HepG2 (cell line): ENCODE measurements around the gene PHYH. TPM values are rescaled to one million over a fixed set of nuclear protein-coding genes. Genes with fewer than 3 reads are reported as not detected.

Source experiments
- ATAC-seq: fragments of 200-7000 bp; cut with Tn5 transposase; 3 replicates; pipeline ENCODE4 v1.9.1; 2020; ENCODE audit warnings: mild to moderate bottlenecking, moderate library complexity
- BruUV-seq: library from RNA; stranded (reverse); fragments of 400-500 nt; replicated peaks from 2 replicates; lab custom pipeline; 2021; lab: Mats Ljungman, UMichigan
- CTCF ChIA-PET: fragments of 300-600 bp; formaldehyde crosslinking; extraction: SDS; loops from one replicate; lab custom pipeline; 2021; ENCODE audit warnings: low total read pairs, inconsistent platforms, low intra/inter-chr PET ratio; lab: Yijun Ruan, JAX
- POLR2A ChIA-PET: fragments of 350-600 bp; sonication (Branson Sonifier 250); formaldehyde crosslinking; loops from one replicate; lab custom pipeline; 2020; ENCODE audit warnings: antibody characterized with exemption, inconsistent platforms; lab: Yijun Ruan, JAX
- DNase-seq: peaks from one replicate; pipeline ENCODE4 v3.0.0-alpha.2; 2015; ENCODE audit warnings: low spot score
- FAIRE-seq: peaks from 3 replicates; lab custom pipeline; 2011; peaks lifted over from hg19 to GRCh38; lab: Jason Lieb, UNC
- H2AFZ ChIP-seq: one replicate; pipeline ENCODE4 v1.6.1; 2011; ENCODE audit warnings: low read length, inconsistent platforms
- H3K27ac ChIP-seq: fragments of 300-600 bp; 3 replicates; pipeline ENCODE4 v1.8.0; 2011; ENCODE audit warnings: mixed run types, mild to moderate bottlenecking, mixed read lengths, low read length, inconsistent platforms; ENCODE audit not compliant: insufficient read depth; ENCODE audit errors: extremely low read length
- H3K27me3 ChIP-seq, 2 experiments: fragments of 200-600 bp in 1 of 2; 2 replicates in 1 of 2; 3 replicates in 1 of 2; pipeline versions ENCODE4 v1.6.0 to v1.8.0; 2011; ENCODE audit warnings: low read length in 2 of 2, mild to moderate bottlenecking in 2 of 2, moderate library complexity in 2 of 2, inconsistent platforms in 1 of 2; ENCODE audit not compliant: insufficient read depth in 2 of 2, control insufficient read depth in 1 of 2
- H3K36me3 ChIP-seq, 2 experiments: fragments of 200-600 bp in 1 of 2; replicated peaks in 1 of 2; 2 replicates in 1 of 2; 3 replicates in 1 of 2; pipeline versions ENCODE4 v1.5.1 to v1.8.0; 2011; ENCODE audit warnings: low read length in 2 of 2, inconsistent platforms in 1 of 2; ENCODE audit not compliant: insufficient read depth in 2 of 2, control insufficient read depth in 1 of 2
- H3K4me1 ChIP-seq: 2 replicates; pipeline ENCODE4 v1.5.1; 2012; ENCODE audit warnings: low read length, inconsistent platforms; ENCODE audit not compliant: insufficient read depth
- H3K4me2 ChIP-seq: 2 replicates; pipeline ENCODE4 v1.6.0; 2011; ENCODE audit warnings: low read depth, low read length, inconsistent platforms
- H3K4me3 ChIP-seq, 3 experiments: fragments of 200-600 bp in 1 of 3; sonication (generic), shearing (Covaris generic) in 1 of 3; replicated peaks in 1 of 3; 2 replicates each; pipeline ENCODE4 v1.5.1; 2011 to 2016; ENCODE audit warnings: low read length in 3 of 3, inconsistent platforms in 2 of 3, low read depth in 2 of 3, mild to moderate bottlenecking in 2 of 3, control low read depth in 1 of 3, mixed read lengths in 1 of 3; ENCODE audit not compliant: insufficient read depth in 1 of 3
- H3K79me2 ChIP-seq: one replicate; pipeline ENCODE4 v1.6.1; 2011; ENCODE audit warnings: low read length, inconsistent platforms; ENCODE audit not compliant: insufficient read depth
- H3K9ac ChIP-seq: 2 replicates; pipeline ENCODE4 v1.6.0; 2011; ENCODE audit warnings: mild to moderate bottlenecking, low read depth, low read length, inconsistent platforms; ENCODE audit not compliant: insufficient read depth
- H3K9me3 ChIP-seq: 2 replicates; pipeline ENCODE4 v1.5.1; 2012; ENCODE audit warnings: mild to moderate bottlenecking, low read length
- H4K20me1 ChIP-seq: 2 replicates; pipeline ENCODE4 v1.6.0; 2011; ENCODE audit warnings: inconsistent platforms, mild to moderate bottlenecking, low read length, moderate library complexity; ENCODE audit not compliant: insufficient read depth
- CBX5 ChIP-seq: sonication (generic); formaldehyde crosslinking; IDR thresholded peaks from 2 replicates; pipeline ENCODE4 v1.4.0; 2020; ENCODE audit warnings: missing genetic modification reagents, borderline replicate concordance
- EZH2 ChIP-seq: conservative IDR thresholded peaks from 2 replicates; pipeline ENCODE4 v1.6.1; 2012; ENCODE audit warnings: mild to moderate bottlenecking, low read depth, low read length, moderate library complexity
- HNRNPH1 ChIP-seq: fragments of 200-400 bp; formaldehyde crosslinking; optimal IDR thresholded peaks from 2 replicates; pipeline ENCODE3; 2017; ENCODE audit warnings: mild to moderate bottlenecking, low read depth, low read length
- HNRNPL ChIP-seq: fragments of 200-400 bp; formaldehyde crosslinking; IDR thresholded peaks from 2 replicates; pipeline ENCODE4 v1.6.1; 2017; ENCODE audit warnings: mild to moderate bottlenecking, low read depth, low read length
- KLF11 ChIP-seq: IDR thresholded peaks from 2 replicates; pipeline ENCODE4 v1.6.1; 2016; ENCODE audit warnings: missing compliant biosample characterization
- POLR2AphosphoS5 ChIP-seq: IDR thresholded peaks from 2 replicates; pipeline ENCODE4 v1.6.1; 2012; ENCODE audit warnings: low read depth, low read length
- TBX3 ChIP-seq: fragments of 450-650 bp; IDR thresholded peaks from 2 replicates; pipeline ENCODE4 v1.6.1; 2017; ENCODE audit warnings: antibody characterized with exemption, mild to moderate bottlenecking, inconsistent platforms, borderline replicate concordance
- ZNF10 ChIP-seq: sonication (generic); formaldehyde crosslinking; IDR thresholded peaks from 2 replicates; pipeline ENCODE4 v1.4.0; 2020; ENCODE audit warnings: mild to moderate bottlenecking, low read depth, missing genetic modification reagents, borderline replicate concordance
- ZNF335 ChIP-seq: sonication (generic); formaldehyde crosslinking; IDR thresholded peaks from 2 replicates; pipeline ENCODE4 v1.4.0; 2020; ENCODE audit warnings: missing genetic modification reagents
- ZNF44 ChIP-seq: sonication (generic); formaldehyde crosslinking; IDR thresholded peaks from 2 replicates; pipeline ENCODE4 v1.5.1; 2020; ENCODE audit warnings: mild to moderate bottlenecking, missing genetic modification reagents
- ZSCAN25 ChIP-seq: sonication (generic); formaldehyde crosslinking; IDR thresholded peaks from 2 replicates; pipeline ENCODE4 v1.8.0; 2022; ENCODE audit warnings: mild to moderate bottlenecking, missing genetic modification reagents
- WGBS: methylation state at CpG from one replicate; pipeline ENCODE4 v1.1.6; 2017; ENCODE audit warnings: low lambda C conversion rate; 5-methylcytosine and 5-hydroxymethylcytosine counted together
- in situ Hi-C: cut with HindIII; loops from 2 replicates; pipeline ENCODE4 v1.10.0; 2017; ENCODE audit warnings: low pct_unique_long_range_greater_than_20kb; ENCODE audit not compliant: extremely low pct_ligation_motif_present
- intact Hi-C: fragments of 100-400 bp; cut with micrococcal nuclease; formaldehyde crosslinking; loops from one replicate; pipeline ENCODE4 v1.10.0; 2022; ENCODE audit not compliant: unreplicated experiment
- polyA plus RNA-seq, 8 experiments: library from polyadenylated mRNA; depleted of rRNA in 3 of 8; stranded (reverse) in 7 of 8; unstranded in 1 of 8; fragments of >200 nt; fragmentation: Illumina TruSeq in 4 of 8; extraction: Trizol in 4 of 8; gene quantifications; 2 replicates each; pipeline versions ENCODE4 v1.2.1 to v1.2.3, GENCODE V29; 2011 to 2016; ENCODE audit warnings: low read depth in 4 of 8, missing spikeins in 1 of 8, mixed read lengths in 1 of 8; ENCODE audit not compliant: insufficient read depth in 1 of 8
- total RNA-seq, 5 experiments: library from RNA; depleted of rRNA; stranded (reverse); fragments of >200 nt; fragmentation: Illumina TruSeq; extraction: Trizol; gene quantifications; 2 replicates each; pipeline ENCODE4 v1.2.3, GENCODE V29; 2016; ENCODE audit warnings: low read depth in 1 of 5
- TF ChIP-seq, protein P1 (sequence below): sonication (generic); formaldehyde crosslinking; IDR thresholded peaks from 2 replicates; pipeline ENCODE4 v1.8.0; 2023; ENCODE audit warnings: mild to moderate bottlenecking, missing genetic modification reagents
- TF ChIP-seq, protein P2 (sequence below): sonication (generic); formaldehyde crosslinking; IDR thresholded peaks from 2 replicates; pipeline ENCODE4 v1.8.1; 2023; ENCODE audit warnings: missing genetic modification reagents, inconsistent platforms, borderline replicate concordance
- TF ChIP-seq, protein P3 (sequence below): sonication (generic); formaldehyde crosslinking; IDR thresholded peaks from 2 replicates; pipeline ENCODE4 v1.4.0; 2020; ENCODE audit warnings: missing genetic modification reagents, borderline replicate concordance
- TF ChIP-seq, protein P4 (sequence below): fragments of 450-650 bp; IDR thresholded peaks from 2 replicates; pipeline ENCODE4 v1.6.1; 2017
- TF ChIP-seq, protein P5 (sequence below): sonication (generic); formaldehyde crosslinking; IDR thresholded peaks from 2 replicates; pipeline ENCODE4 v1.8.0; 2022; ENCODE audit warnings: mild to moderate bottlenecking, missing genetic modification reagents

Gene PHYH
- total and polyA plus RNA-seq, 2 of the 13 experiments (the other 11 are each of a cell fraction or from before 2014, with no cell fraction given): 27.2 to 34.5 TPM

DNA sequence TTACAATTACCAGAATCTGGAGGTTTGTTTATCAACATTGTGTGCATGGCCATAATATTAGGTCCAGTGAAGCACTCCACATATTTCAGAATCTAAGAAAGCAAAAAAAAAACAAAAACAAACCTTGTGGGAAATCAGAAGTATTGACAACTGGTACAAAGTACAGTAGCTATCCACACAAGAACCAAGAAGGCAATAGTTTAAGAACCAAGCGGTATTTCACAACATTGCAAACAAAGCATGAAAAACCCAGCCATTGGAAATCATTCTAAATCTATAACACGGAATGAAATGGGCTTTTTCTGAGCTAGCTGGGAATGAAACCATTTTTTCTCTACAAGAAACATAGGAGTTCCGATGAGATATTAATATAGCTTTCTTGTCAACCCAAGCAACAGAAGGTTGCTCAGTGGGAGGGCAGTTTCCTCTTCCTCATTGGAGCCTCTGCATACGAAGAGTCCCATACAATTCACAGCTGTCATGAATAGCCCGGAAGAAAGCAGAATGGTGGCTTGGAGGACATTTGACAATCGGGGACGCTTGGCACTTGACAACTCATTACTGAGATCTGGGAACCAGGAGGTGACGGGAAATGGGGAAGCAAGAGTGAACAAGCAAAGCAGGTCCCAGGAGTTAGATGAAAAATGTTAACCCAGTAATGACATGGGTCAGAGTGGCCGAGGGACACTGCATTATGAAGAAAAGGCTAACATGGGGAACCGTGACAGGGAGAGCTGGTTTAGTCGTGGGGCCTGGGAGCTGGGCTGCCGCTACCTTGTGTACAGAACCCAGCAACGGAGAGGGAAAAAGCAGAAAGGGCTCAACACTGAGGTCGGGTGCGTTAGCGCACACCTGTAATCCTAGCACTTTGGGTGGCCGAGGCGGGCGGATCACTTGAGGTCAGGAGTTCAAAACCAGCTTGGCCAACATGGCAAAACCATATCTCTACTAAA is 7.8 kb downstream of the PHYH start:
- 70% methylated on average over 19 of the region's 19 CpGs for WGBS
- intact Hi-C loops (no loop called here), in situ Hi-C loops (no loop called here)
- H3K4me1 ChIP-seq: peaks cover 45% of the 10 kb centered on the region
- H2AFZ ChIP-seq: no peak overlapping the region
- DNase-seq: peak; percentile 14
- H4K20me1 ChIP-seq: no peaks in the 10 kb centered on the region
- H3K9me3 ChIP-seq: no peaks in the 10 kb centered on the region
- POLR2A ChIA-PET: interaction anchor here (1.4 to 3.5 kb wide), 2 partner anchors 9 to 19 kb away, joined by 5 to 33 read pairs; partner anchors contain the start of gene PHYH
- CTCF ChIA-PET: no interaction called here
- peak; percentile 64 for ATAC-seq
- peak overlapping the region; percentile 40 for H3K4me2 ChIP-seq
- peaks cover 0 to 7% of the 10 kb centered on the region in 2 experiments; a peak in 2 of 5 replicates for H3K36me3 ChIP-seq
- peak overlapping the region in 1 of 3 experiments; percentile 1; a peak in 1 of 6 replicates for H3K4me3 ChIP-seq
- H3K79me2 ChIP-seq: no peaks in the 10 kb centered on the region
- H3K9ac ChIP-seq: peak overlapping the region; percentile 20; the same call in 1 of the 2 replicates
- peak; percentile 80 for FAIRE-seq
- no peaks in the 10 kb centered on the region for H3K27me3 ChIP-seq
- peak overlapping the region; percentile 54 for H3K27ac ChIP-seq
- no TSS peak for BruUV-seq
- no peak for TF ChIP-seq POLR2AphosphoS5
- TF ChIP-seq KLF11 (CRISPR knock-in tag): no peak
- TF ChIP-seq ZSCAN25 (CRISPR knock-in tag): no peak
- no peak for TF ChIP-seq ZNF44 (CRISPR knock-in tag)
- TF ChIP-seq, protein P1, sequence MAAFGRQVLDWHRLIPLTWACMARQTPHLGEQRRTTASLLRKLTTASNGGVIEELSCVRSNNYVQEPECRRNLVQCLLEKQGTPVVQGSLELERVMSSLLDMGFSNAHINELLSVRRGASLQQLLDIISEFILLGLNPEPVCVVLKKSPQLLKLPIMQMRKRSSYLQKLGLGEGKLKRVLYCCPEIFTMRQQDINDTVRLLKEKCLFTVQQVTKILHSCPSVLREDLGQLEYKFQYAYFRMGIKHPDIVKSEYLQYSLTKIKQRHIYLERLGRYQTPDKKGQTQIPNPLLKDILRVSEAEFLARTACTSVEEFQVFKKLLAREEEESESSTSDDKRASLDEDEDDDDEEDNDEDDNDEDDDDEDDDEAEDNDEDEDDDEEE: no peak
- TF ChIP-seq EZH2: no peak
- TF ChIP-seq, protein P2, sequence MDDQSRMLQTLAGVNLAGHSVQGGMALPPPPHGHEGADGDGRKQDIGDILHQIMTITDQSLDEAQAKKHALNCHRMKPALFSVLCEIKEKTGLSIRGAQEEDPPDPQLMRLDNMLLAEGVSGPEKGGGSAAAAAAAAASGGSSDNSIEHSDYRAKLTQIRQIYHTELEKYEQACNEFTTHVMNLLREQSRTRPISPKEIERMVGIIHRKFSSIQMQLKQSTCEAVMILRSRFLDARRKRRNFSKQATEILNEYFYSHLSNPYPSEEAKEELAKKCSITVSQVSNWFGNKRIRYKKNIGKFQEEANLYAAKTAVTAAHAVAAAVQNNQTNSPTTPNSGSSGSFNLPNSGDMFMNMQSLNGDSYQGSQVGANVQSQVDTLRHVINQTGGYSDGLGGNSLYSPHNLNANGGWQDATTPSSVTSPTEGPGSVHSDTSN (CRISPR knock-in tag): no peak
- TF ChIP-seq, protein P3, sequence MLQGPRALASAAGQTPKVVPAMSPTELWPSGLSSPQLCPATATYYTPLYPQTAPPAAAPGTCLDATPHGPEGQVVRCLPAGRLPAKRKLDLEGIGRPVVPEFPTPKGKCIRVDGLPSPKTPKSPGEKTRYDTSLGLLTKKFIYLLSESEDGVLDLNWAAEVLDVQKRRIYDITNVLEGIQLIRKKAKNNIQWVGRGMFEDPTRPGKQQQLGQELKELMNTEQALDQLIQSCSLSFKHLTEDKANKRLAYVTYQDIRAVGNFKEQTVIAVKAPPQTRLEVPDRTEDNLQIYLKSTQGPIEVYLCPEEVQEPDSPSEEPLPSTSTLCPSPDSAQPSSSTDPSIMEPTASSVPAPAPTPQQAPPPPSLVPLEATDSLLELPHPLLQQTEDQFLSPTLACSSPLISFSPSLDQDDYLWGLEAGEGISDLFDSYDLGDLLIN (CRISPR knock-in tag): no peak
- TF ChIP-seq CBX5 (CRISPR knock-in tag): no peak
- no peak for TF ChIP-seq ZNF335 (CRISPR knock-in tag)
- TF ChIP-seq HNRNPH1: no peak
- TF ChIP-seq, protein P4, sequence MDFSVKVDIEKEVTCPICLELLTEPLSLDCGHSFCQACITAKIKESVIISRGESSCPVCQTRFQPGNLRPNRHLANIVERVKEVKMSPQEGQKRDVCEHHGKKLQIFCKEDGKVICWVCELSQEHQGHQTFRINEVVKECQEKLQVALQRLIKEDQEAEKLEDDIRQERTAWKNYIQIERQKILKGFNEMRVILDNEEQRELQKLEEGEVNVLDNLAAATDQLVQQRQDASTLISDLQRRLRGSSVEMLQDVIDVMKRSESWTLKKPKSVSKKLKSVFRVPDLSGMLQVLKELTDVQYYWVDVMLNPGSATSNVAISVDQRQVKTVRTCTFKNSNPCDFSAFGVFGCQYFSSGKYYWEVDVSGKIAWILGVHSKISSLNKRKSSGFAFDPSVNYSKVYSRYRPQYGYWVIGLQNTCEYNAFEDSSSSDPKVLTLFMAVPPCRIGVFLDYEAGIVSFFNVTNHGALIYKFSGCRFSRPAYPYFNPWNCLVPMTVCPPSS: no peak
- no peak for TF ChIP-seq HNRNPL
- no peak for TF ChIP-seq TBX3
- TF ChIP-seq ZNF10: no peak
- TF ChIP-seq, protein P5, sequence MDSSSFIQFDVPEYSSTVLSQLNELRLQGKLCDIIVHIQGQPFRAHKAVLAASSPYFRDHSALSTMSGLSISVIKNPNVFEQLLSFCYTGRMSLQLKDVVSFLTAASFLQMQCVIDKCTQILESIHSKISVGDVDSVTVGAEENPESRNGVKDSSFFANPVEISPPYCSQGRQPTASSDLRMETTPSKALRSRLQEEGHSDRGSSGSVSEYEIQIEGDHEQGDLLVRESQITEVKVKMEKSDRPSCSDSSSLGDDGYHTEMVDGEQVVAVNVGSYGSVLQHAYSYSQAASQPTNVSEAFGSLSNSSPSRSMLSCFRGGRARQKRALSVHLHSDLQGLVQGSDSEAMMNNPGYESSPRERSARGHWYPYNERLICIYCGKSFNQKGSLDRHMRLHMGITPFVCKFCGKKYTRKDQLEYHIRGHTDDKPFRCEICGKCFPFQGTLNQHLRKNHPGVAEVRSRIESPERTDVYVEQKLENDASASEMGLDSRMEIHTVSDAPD (CRISPR knock-in tag): 0 out of 2 replicates have a peak, but pooled peaks have one; percentile 53
